T-helper 9 cell (primary cell): ENCODE measurements around the gene DCDC2B.
"Not testable (repeated sequence)": the region's sequence is repeated elsewhere in the genome, so short reads cannot be mapped to it uniquely, and the experiment has no call there.

ENCODE experiments used
- DNase-seq: peaks from one replicate; pipeline ENCODE4 v3.0.0-alpha.2; 2020

DCDC2B gene

GRCh38 chr1:32228771-32229170, 19.9 kb downstream of the DCDC2B start:
- no peak for DNase-seq

GRCh38 chr1:32231843-32232432, 23.0 kb downstream of the DCDC2B start:
- DNase-seq = no peak

GRCh38 chr1:32232558-32233304, 23.8 kb downstream of the DCDC2B start:
- DNase-seq = no peak

GRCh38 chr1:32234792-32235191, 25.9 kb downstream of the DCDC2B start:
- no peak for DNase-seq

GRCh38 chr1:32239337-32239736, 30.4 kb downstream of the DCDC2B start:
- no peak for DNase-seq

- no peak for DNase-seq
Observed at GRCh38 chr1:32239790-32240139, 30.9 kb downstream of the DCDC2B start.

GRCh38 chr1:32240140-32240951, 31.5 kb downstream of the DCDC2B start:
- DNase-seq = peak; percentile 51

GRCh38 chr1:32241001-32241763, 32.3 kb downstream of the DCDC2B start:
- DNase-seq = no peak

- no peak for DNase-seq
Observed at GRCh38 chr1:32242341-32242851, 33.5 kb downstream of the DCDC2B start.

- DNase-seq = no peak
Observed at GRCh38 chr1:32246888-32247273, 38.0 kb downstream of the DCDC2B start, which contains the start of gene FAM167B. Gene FAM167B, plus strand, starts transcription at chr1:32247222. Its CDS starts 200 bp downstream, at chr1:32247422.

- DNase-seq = no peak
Observed at GRCh38 chr1:32247452-32247851, 38.6 kb downstream of the DCDC2B start.

- DNase-seq = peak; percentile 74
Observed at GRCh38 chr1:32247983-32248889, 39.3 kb downstream of the DCDC2B start.

GRCh38 chr1:32249831-32250525, 41.1 kb downstream of the DCDC2B start:
- peak; percentile 69 for DNase-seq

- DNase-seq = peak; percentile 48
Observed at GRCh38 chr1:32250893-32251716, 42.2 kb downstream of the DCDC2B start, which contains the start of gene LCK. Gene LCK, plus strand, starts transcription at chr1:32251265. Its CDS starts 23,065 bp downstream, at chr1:32274330.

GRCh38 chr1:32255072-32256071, 46.5 kb downstream of the DCDC2B start:
- no peak for DNase-seq

- no peak for DNase-seq
Observed at GRCh38 chr1:32256473-32257226, 47.8 kb downstream of the DCDC2B start.

GRCh38 chr1:32257227-32257508, 48.3 kb downstream of the DCDC2B start:
- DNase-seq = no peak

- not testable (repeated sequence) for DNase-seq
Observed at GRCh38 chr1:32263236-32263593, 54.3 kb downstream of the DCDC2B start.
